Measurements from ENCODE around the gene MLLT3.

The MLLT3 gene

GRCh38 chr9:20325008-20325407, 297.3 kb downstream of the MLLT3 start:
- DNase-seq = no peak

DNA sequence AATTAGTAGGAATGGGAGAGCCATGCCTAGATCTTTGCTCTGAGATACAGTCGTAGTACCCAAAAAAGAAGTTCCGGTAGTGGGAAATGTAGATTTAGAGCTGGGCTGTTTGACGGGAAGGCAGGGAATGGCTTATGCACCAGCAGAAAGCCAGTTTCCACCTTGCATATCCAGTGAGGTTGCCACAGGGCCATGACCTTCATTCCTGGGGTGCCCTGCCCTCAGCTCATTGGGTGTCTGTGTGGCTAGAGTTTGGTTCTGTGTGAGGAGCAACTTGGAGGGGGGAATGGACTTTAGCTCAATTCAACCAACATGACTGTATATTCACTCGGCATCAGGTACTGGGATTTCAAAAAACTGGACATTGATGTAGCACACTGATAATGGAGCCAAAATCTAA, 300.1 kb downstream of the MLLT3 start:
- DNase-seq = no peak

GRCh38 chr9:20321423-20322082, 300.7 kb downstream of the MLLT3 start:
- no peak for DNase-seq

- DNase-seq = no peak
Measured at GRCh38 chr9:20320921-20321320, 301.4 kb downstream of the MLLT3 start.

- DNase-seq = no peak
Measured at GRCh38 chr9:20319641-20320337, 302.5 kb downstream of the MLLT3 start.

DNA sequence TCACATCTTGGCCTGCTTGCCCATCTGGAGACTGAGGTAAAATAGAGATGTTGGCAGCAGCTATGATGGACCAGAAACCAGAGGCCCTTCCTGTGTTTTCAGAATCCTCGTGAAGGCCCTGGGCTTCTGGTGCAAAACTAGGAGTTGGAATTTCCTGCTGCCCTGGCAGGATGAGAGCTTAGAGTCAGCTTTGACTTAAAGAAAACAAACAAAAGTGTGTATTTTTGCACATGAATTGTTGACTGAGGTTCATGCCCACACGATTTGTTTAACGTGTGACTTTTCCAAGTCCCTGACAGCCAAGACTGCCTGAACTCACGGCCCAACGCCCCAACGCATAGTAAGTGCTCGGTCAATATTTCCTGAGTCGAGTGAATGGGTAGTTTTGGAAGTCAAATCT, 303.1 kb downstream of the MLLT3 start:
- DNase-seq = no peak

DNA sequence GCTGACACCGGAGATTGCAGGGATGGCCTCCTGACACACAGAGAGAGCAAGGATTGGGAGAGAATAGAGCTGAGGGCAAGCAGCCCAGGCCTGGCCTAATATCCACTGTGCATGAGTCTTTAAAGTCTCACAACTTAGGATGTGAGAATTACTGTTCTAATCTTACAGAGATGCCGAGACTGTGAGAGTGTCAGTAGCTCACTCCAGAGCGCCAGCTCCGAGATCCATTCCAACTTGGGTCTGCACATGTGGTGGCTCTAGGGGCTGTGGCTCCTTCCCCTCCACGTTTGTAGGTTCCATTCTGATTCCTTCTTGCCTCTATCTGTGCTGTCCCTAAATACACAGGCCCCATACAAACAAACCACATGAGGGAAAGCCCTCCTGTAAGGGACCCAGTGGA, 304.6 kb downstream of the MLLT3 start:
- no peak for DNase-seq

DNA sequence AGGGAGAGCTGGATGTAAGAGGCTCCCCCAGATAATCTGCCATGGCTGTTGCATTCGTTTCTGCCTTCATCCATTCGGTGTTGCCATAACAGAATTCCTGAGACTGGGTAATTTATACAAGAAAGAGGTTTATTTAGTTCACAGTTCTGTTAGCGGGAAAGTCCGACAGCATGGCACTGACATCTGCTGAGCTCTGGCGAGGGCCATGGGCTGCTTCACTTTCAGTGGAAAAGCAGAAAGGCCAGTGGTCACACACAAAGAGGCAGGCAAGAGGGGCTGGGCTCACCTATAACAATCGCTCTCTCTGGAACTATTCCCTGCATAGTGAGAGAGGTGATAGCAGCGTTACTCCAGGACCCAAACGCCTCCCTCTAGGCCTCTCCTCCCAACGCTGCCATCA, 305.9 kb downstream of the MLLT3 start:
- DNase-seq = no peak

DNA sequence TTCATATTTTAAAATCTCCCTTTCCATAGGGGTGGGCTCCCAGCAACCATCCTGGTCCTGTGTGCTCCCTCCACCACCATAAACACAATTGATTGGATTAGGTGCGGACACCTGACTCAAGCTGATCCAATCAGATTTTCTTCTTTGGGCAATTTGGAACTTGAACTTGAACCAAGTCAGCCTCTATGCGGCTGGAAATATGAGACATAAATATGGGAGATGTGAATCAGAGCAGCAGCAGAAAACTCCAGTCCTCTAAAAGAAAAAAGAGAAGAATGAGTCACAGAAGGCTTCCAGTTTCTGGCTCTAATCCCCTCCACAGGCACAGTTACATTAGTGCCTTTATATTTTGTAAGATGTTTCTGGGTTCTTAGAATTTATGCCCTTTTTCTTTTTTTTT, 306.6 kb downstream of the MLLT3 start:
- DNase-seq = no peak

- no peak for DNase-seq
Measured at GRCh38 chr9:20314981-20315380, 307.3 kb downstream of the MLLT3 start.

DNA sequence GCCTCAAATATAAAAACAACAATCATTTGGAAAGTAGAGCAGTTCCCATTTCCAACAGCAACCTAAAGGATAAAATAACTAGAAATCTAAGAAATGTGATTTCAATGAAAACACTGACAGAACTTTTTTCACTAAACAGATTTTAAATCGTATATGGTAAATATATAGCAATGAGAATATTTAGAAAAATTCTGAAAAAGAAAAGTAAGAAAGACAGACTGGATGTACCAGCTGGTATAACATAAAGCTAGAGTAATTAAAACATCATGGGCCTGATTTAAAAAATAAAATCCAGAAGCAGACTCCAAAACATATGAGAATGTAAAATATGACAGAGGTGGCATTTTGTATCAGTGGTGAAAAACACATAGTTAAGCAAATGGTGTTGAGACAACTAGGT, 308.9 kb downstream of the MLLT3 start:
- no peak for DNase-seq

DNA sequence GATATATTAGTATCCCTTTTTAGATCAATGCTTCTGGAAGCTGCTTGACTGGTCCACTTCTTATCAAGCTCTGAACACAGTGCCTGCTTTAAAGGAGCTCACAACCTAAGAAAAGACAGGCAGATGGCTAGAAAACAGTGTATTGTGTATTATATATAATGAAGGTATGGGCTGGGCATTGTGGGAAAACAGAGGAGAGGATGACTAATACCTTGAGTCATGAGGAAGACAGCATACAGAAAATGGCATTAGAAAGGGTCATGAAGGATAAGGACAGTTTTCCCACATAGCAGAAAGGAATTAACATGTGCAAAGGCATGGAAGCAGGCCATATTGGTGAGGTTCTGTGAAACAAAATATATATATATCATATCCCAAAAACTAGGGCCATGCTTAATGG, 309.6 kb downstream of the MLLT3 start:
- DNase-seq = no peak

DNA sequence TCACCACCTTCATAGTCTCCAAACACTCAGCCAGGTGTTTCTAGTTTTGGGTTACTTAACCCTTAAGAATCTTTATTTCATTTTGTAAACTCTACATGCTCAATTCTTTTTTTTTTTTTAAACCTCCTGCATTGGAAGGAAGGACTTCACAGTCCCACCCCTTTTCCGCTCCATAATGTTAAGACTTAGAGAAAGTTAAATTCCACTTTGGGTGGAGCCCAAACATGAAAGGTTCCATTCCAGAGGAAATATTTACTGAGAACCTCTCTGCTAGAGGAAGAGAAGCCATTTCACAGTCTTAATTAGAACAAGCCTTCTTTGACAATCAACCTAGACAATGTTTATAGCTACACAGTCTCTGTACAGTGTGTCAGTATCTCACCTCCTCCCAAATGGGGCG, 312.3 kb downstream of the MLLT3 start:
- no peak for DNase-seq

GRCh38 chr9:20309124-20309523, 313.2 kb downstream of the MLLT3 start:
- no peak for DNase-seq

DNA sequence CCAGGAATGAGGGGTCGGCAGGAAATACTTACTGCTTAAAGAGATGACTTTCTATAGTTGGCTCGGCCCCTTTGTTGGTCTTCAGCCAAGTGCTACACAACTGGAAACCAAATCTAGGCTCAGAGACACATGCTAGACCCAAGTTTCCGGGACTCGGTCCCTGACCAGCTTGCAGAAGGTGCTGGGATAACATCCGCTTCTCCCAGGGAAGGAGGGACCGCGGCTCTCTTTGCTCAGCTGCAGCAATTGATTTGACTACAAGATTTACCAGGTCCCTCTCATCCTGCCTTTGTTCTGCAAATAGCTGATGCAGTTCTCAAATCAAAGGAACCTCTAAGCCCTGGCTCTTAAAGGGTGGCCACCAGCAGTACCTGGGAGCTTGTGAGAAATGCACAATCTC, 314.7 kb downstream of the MLLT3 start:
- no peak for DNase-seq

DNA sequence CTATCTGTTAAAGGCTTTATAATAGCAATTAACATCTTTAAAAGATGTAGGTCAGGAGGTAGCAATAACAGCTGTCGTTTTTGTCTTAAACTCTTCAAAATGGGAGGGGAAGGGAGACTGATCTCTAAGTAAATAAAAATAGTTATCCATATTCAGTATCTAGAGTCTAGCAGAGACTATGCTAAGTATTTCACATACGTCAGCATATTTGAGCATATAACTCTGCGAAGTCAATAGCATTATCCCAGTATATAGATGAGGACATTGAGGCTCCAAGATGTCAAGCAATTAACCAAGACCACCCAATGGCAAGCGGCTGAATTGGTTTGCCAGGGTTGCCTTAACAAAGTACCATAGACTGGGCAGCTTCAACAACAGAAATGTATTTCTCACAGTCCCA, 316.8 kb downstream of the MLLT3 start:
- no peak for DNase-seq

DNA sequence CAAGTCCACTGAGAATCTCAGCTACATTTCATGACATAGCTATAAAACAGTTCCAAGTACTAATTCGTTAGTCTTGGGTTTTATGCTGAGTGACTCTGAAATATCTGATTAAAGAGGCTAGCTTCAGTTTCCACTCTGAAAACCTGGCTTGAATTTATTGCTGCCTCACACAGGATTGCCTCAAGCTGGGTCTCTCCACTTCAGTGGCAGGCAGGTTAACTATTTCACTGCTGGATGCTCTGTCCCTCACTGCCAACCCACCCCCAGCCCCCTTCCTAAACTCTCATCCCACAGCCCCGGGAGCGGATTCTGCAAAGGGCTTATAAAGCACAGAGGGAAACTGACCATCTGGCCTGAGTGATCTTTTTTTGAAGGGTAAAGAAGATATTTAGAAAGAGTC, 318.3 kb downstream of the MLLT3 start:
- DNase-seq = no peak

GRCh38 chr9:20303066-20303465, 319.2 kb downstream of the MLLT3 start:
- DNase-seq = no peak

DNA sequence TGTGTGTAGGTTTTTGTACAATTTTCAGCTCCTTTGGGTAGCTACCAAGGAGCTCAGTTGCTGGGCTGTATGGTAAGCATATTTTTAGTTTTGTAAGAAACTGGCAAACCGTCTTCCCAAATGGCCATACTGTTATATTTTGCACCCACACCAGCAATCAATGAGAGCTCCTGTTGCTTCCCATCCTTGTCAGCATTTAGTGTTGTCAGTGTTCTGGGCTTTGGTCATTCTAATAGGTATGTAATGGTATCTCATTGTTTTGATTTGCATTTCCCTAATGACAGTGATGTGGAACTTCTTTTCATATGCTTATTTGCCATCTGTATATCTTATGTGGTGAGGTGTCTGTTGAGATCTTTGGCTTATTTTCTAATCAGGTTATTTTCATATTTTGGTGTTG, 320.1 kb downstream of the MLLT3 start:
- DNase-seq = no peak

- DNase-seq = no peak
Measured at GRCh38 chr9:20300430-20301115, 321.7 kb downstream of the MLLT3 start.

- no peak for DNase-seq
Measured at GRCh38 chr9:20297646-20298084, 324.6 kb downstream of the MLLT3 start.

DNA sequence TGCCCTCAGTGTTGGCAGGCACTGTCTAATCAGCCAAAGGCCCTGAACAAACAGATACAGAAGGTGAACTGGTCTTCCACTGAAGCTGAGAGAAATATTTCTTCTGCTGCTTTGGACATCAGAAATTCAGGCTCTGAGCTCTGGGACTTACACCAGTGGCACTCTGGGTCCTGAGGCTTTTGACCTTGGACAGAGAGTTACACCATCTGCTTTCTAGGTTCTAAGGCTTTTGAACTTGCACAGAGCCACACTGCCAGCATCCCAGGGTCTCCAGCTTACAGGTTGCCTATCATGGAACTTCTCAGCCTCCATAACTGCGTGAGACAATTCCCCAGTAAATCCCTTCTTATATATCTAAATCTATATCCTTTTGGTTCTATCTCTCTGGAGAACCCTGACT, 326.7 kb downstream of the MLLT3 start:
- DNase-seq = no peak

DNA sequence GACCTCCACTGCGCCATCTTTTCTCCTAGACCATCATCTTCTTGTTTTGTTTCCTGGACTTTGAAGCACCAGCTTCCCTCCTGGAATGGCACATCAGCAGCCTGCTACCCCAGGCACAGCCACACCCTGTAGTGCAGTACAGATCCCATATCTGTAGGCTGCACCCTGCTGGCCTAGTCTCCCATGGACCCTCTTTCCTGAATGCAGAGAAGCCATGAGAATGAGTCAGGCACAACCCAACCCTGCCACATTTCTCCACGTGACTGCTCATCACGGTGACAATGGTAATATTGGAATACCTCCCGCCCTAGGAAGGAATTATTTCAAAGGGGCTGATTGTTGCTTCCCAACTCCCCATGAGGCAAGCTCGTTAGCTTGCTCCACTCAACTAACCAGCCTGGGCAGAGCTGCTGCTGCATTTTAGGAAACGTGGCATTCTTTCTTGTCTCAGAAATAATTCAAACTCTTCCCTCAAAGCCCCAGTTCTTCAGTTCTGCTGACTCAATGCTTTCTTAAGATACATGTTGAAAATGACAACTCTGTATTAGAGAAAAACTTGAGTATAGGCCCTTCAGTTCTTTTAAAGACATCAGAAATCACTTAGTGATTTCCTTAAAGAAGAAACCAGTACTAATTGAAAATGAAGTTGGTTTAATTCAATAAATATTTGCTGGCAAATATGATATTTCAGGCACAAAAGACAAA, 328.1 kb downstream of the MLLT3 start:
- no peak for DNase-seq

Data from inflammatory macrophage (primary cell).